Measurements from ENCODE around the gene RYR1. TPM values are rescaled to one million over a fixed set of nuclear protein-coding genes. Genes with fewer than 3 reads are reported as not detected.
"Not testable (repeated sequence)": the region's sequence is repeated elsewhere in the genome, so short reads cannot be mapped to it uniquely, and the experiment has no call there.

RYR1 gene
- total RNA-seq, 1 experiment from 2014 or later: not detected

DNA sequence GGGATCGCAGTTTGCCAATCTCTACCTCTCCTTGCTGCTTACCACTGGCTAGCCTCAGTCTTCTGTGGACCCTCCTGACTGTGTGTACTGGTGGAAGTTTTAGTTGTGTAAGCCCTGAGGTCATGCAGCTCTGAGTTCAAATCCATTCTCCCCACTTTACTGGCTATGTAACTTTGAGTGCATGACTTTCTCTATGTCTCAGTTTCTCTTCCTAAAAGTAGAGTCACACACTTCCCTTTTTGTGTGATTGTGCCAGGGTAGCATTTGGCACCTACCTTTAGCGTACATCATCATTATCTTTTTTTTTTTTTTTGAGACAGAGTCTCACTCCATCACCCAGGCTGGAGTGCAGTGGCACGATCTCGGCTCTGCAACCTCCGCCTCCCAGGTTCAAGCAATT is 113.9 kb downstream of the RYR1 start:
- H3K27me3 ChIP-seq (replicated peaks): peaks cover 9% of the 10 kb centered on the region
- DNase-seq (ENCODE audit: low read depth in 1 of 2, low spot score in 2 of 2): no peak

DNA sequence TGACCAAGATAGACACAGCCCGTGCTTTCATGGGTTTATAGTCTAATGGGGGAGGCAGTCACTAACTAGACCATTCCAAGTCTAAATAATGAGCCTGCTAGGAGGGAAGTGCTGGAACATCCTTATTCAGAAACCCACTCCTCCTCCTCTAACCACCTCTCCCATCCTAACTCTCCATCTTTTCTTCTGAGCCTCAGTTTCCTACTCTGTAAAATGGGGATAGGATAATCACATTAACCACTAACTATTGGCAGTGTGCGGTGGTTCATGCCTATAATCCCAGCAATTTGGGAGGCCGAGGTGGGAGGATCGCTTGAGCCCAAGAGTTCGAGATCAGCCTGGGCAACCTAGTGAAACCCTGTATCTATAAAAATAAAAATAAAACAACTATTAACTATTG is 115.6 kb downstream of the RYR1 start:
- peaks cover 9% of the 10 kb centered on the region for H3K27me3 ChIP-seq (replicated peaks)
- no peak for DNase-seq (ENCODE audit: low read depth in 1 of 2, low spot score in 2 of 2)

More for the DNA sequence above, 113.9 kb downstream of the RYR1 start:
- Histone ChIP-seq H3K9me3 (replicated peaks) (no peaks in the 10 kb centered on the region), H3K27ac (no peak overlapping the region), H3K36me3 (no peaks in the 10 kb centered on the region), H3K4me1 (replicated peaks) (no peaks in the 10 kb centered on the region; the same call in 1 of the 2 replicates), H3K4me3 (no peak overlapping the region)

DNA sequence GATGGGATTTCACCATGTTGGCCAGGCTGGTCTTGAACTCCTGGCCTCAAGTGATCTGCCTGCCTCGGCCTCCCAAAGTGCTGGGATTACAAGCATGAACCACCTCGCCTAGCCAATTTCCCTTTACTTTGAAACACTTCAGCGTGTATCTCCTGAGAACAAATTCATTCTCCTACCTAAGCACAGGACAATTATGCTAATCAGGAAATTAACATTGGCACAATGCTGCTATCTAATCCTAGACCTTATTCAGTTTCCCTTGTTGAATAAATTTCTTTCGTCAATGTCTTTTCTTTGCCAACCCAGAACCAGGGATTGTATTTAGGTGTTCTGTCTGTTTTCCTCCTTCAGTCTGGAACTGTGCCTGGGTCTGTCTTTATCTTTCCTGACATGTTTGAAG is 116.5 kb downstream of the RYR1 start:
- no peak overlapping the region for H3K27ac ChIP-seq
- peaks cover 15% of the 10 kb centered on the region for H3K27me3 ChIP-seq (replicated peaks)
- no peaks in the 10 kb centered on the region for H3K4me1 ChIP-seq (replicated peaks)
- H3K4me3 ChIP-seq: no peak overlapping the region
- no peak for DNase-seq (ENCODE audit: low read depth in 1 of 2, low spot score in 2 of 2)
- H3K36me3 ChIP-seq: no peaks in the 10 kb centered on the region
- H3K9me3 ChIP-seq (replicated peaks): no peaks in the 10 kb centered on the region

More for the DNA sequence above, 115.6 kb downstream of the RYR1 start:
- Histone ChIP-seq H3K27ac (no peak overlapping the region), H3K4me1 (replicated peaks) (no peaks in the 10 kb centered on the region; the same call in 1 of the 2 replicates), H3K36me3 (no peaks in the 10 kb centered on the region), H3K4me3 (no peak overlapping the region), H3K9me3 (replicated peaks) (no peaks in the 10 kb centered on the region)

DNA sequence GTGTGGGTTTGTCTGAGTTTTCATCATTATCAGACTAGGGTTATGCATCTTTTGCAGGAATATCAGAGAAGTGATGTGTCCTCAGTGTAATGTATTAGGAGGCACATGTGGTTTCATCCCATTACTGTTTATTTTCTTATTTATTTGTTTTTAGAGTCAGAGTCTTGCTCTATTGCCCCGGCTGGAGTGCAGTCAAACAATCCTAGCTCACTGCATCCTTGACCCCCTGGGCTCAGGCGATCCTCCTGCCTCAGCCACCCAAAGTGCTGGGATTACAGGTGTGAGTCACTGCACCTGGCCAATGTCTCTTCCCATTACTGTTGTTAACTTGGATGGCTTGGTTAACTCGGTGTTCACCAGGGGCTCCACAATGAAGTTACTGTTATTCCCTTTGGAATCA is 116.9 kb downstream of the RYR1 start:
- Histone ChIP-seq H3K36me3 (no peaks in the 10 kb centered on the region), H3K9me3 (replicated peaks) (no peaks in the 10 kb centered on the region), H3K4me1 (replicated peaks) (no peaks in the 10 kb centered on the region), H3K27ac (no peak overlapping the region), H3K27me3 (replicated peaks) (peaks cover 17% of the 10 kb centered on the region), H3K4me3 (no peak overlapping the region)
- DNase-seq (ENCODE audit: low read depth in 1 of 2, low spot score in 2 of 2): no peak

DNA sequence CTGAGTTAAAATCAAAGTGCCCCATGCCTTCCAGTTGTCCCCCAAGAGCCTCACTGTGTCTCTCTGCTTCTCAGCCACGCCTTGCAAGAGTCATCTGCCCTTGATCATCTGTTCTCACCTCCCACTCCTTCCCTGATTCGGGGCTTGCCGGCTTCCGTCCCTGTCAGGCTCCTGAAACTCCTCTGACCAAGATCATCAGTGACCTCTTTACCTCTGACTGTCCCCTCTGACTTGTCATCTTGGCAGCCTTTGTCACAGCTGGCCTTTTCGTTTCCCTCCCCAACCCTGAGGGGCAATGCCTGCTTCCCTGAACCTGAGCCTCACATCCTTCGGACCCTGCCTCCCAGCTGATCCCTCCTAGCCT is 117.9 kb downstream of the RYR1 start:
- DNase-seq (ENCODE audit: low read depth in 1 of 2, low spot score in 2 of 2): no peak
- peaks cover 17% of the 10 kb centered on the region for H3K27me3 ChIP-seq (replicated peaks)
- no peaks in the 10 kb centered on the region for H3K4me1 ChIP-seq (replicated peaks)
- H3K27ac ChIP-seq: no peak overlapping the region
- no peaks in the 10 kb centered on the region for H3K36me3 ChIP-seq
- H3K9me3 ChIP-seq (replicated peaks): no peaks in the 10 kb centered on the region
- H3K4me3 ChIP-seq: no peak overlapping the region

DNA sequence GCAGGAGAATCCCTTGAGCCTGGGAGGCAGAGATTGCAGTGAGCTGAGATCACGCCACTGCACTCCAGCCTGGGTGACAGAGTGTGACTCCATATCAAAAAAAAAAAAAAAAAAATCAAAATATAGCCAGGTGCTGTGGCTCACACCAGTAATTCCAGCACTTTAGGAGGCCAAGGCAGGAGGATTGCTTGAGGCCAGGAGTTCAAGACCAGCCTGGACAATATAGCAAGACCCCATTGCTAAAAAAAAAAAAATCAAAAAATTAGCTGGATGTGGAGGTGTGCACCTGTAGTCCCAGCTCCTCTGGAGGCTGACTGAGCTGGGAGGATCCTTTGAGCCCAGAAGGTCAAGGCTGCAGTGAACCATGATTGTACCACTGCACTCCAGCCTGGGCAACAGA is 119.7 kb downstream of the RYR1 start:
- not testable (repeated sequence) for H3K4me3 ChIP-seq; H3K4me1 ChIP-seq (replicated peaks)
- peaks cover 14% of the 10 kb centered on the region for H3K27me3 ChIP-seq (replicated peaks)

DNA sequence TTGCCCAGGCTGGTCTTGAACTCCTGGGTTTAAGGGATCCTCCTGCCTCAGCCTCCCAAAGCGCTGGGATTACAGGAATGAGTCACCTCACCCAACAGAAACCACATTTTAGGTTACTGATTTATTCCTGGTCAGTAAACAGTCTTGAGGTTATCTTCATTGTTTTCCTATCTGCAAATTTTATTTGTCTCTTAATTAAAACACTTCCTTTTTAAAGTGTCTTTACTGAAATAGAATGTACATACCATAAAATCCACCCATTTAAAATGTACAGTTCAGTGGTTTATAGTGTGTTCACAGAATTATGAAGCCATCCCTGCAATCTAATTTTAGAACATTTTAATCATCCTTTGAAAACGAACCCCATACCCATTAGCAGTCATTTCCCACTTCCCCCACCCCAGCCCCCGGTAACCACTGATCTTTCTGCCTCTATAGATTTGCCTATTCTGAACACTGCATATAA is 121.2 kb downstream of the RYR1 start:
- H3K4me1 ChIP-seq (replicated peaks): no peaks in the 10 kb centered on the region
- no peak overlapping the region for H3K4me3 ChIP-seq
- no peak overlapping the region for H3K27ac ChIP-seq
- peaks cover 10% of the 10 kb centered on the region for H3K27me3 ChIP-seq (replicated peaks)
- no peaks in the 10 kb centered on the region for H3K36me3 ChIP-seq
- no peak for DNase-seq (ENCODE audit: low read depth in 1 of 2, low spot score in 2 of 2)
- H3K9me3 ChIP-seq (replicated peaks): no peaks in the 10 kb centered on the region

More for the DNA sequence above, 119.7 kb downstream of the RYR1 start:
- not testable (repeated sequence) for DNase-seq (ENCODE audit: low read depth in 1 of 2, low spot score in 2 of 2); H3K9me3 ChIP-seq (replicated peaks); H3K27ac ChIP-seq; H3K36me3 ChIP-seq

DNA sequence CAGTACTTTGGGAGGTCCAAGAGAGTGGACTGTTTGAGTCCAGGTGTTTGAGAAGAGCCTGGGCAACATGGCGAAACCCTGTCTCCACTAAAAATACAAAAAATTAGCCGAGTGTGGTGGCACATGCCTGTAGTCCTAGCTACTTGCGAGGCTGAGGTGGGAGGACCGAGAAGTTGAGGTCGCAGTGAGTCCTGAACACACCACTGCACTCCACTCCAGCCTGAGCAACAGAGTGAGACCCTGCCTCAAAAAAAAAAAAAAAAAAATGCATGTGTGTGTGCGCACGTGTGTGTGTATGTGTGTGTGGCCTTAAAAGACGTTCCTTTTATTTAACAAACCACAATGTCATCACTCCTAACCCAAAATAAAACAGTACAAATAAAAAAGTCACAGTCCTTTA is 121.7 kb downstream of the RYR1 start:
- Histone ChIP-seq H3K36me3 (no peaks in the 10 kb centered on the region), H3K27me3 (replicated peaks) (peaks cover 9% of the 10 kb centered on the region), H3K4me3 (no peak overlapping the region), H3K27ac (no peak overlapping the region), H3K4me1 (replicated peaks) (no peaks in the 10 kb centered on the region), H3K9me3 (replicated peaks) (no peaks in the 10 kb centered on the region)
- DNase-seq (ENCODE audit: low read depth in 1 of 2, low spot score in 2 of 2): no peak

DNA sequence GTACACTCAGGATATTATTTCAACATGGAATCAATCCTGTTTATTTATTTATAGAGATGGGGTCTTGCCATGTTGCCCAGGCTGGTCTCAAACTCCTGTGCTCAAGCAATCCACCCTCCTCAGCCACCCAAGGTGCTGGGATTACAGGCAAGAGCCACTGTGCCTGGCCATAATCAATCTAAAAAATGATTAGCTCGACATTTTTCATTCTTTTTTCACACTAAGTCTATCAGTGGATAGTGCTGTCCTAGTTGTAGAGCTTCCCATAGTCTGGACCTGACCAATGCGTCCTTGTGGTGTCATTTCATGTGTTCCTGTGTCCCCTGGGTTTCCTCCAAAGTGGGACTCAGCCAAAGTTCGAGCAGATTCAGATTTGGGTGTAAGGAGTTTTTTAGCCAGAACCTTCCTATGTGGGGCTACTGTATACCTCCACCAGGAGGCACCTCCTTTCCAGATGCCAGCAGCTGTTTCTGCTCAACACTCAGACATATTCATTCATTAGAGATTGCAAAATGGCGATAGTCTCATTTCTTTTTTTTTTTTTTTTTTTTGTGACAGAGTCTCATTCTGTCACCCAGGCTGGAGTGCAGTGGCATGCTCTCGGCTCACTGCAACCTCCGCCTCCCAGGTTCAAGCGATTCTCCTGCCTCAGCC is 123.2 kb downstream of the RYR1 start:
- Histone ChIP-seq H3K36me3 (no peaks in the 10 kb centered on the region), H3K4me3 (no peak overlapping the region), H3K27ac (no peak overlapping the region), H3K27me3 (replicated peaks) (peaks cover 8% of the 10 kb centered on the region; the same call in 1 of the 2 replicates), H3K4me1 (replicated peaks) (no peaks in the 10 kb centered on the region), H3K9me3 (replicated peaks) (no peaks in the 10 kb centered on the region)
- no peak for DNase-seq (ENCODE audit: low read depth in 1 of 2, low spot score in 2 of 2)

DNA sequence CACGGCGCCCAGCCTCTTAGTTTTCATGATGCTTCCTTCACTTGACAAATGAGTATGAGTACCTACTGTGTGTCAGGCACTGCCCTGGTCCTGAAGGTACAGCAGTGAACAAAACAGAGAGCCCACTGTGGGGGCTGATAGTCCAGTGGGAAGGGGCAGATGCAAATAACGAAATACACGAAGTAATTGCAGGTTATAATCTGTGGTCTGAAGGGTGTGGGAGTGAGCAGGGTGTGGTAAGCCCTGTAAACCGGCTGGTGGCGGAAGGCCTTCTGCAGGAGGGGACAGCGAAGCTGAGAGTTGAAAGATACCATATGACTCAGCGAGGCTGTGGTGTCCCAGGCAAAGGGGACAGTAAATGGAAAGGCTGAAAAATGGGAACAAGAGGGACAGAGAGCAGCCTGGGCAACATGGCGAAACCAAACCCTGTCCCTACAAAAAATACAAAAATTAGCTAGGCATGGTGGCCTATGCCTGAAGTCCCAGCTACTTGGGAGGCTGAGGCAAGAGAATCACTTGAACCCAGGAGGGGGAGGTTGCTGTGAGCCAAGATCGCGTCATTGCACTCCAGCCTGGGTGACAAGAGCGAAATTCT is 123.8 kb downstream of the RYR1 start:
- H3K4me3 ChIP-seq: no peak overlapping the region
- no peaks in the 10 kb centered on the region for H3K4me1 ChIP-seq (replicated peaks)
- no peak for DNase-seq (ENCODE audit: low read depth in 1 of 2, low spot score in 2 of 2)
- H3K27ac ChIP-seq: no peak overlapping the region
- no peaks in the 10 kb centered on the region for H3K36me3 ChIP-seq
- H3K27me3 ChIP-seq (replicated peaks): peaks cover 8% of the 10 kb centered on the region; the same call in 1 of the 2 replicates
- H3K9me3 ChIP-seq (replicated peaks): no peaks in the 10 kb centered on the region

DNA sequence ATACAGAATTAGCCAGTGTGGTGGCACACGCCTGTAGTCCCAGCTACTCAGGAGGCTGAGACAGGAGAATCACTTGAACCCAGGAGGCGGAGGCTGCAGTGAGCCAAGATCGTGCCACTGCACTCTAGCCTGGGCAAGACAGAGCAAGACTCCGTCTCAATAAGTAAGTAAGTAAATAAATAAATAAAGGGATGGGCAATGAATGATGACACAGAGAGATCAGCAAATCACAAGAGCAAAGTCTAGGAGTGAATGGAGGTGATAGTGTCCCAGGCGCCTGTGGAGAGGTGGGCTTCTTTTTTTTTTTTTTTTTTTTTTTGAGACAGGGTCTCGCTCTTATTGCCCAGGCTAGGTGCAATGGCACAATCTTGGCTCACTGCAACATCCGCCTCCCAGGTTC is 125.4 kb downstream of the RYR1 start:
- not testable (repeated sequence) for DNase-seq (ENCODE audit: low read depth in 1 of 2, low spot score in 2 of 2); H3K9me3 ChIP-seq (replicated peaks); H3K36me3 ChIP-seq; H3K4me3 ChIP-seq; H3K4me1 ChIP-seq (replicated peaks); H3K27ac ChIP-seq
- peaks cover 12% of the 10 kb centered on the region for H3K27me3 ChIP-seq (replicated peaks)

DNA sequence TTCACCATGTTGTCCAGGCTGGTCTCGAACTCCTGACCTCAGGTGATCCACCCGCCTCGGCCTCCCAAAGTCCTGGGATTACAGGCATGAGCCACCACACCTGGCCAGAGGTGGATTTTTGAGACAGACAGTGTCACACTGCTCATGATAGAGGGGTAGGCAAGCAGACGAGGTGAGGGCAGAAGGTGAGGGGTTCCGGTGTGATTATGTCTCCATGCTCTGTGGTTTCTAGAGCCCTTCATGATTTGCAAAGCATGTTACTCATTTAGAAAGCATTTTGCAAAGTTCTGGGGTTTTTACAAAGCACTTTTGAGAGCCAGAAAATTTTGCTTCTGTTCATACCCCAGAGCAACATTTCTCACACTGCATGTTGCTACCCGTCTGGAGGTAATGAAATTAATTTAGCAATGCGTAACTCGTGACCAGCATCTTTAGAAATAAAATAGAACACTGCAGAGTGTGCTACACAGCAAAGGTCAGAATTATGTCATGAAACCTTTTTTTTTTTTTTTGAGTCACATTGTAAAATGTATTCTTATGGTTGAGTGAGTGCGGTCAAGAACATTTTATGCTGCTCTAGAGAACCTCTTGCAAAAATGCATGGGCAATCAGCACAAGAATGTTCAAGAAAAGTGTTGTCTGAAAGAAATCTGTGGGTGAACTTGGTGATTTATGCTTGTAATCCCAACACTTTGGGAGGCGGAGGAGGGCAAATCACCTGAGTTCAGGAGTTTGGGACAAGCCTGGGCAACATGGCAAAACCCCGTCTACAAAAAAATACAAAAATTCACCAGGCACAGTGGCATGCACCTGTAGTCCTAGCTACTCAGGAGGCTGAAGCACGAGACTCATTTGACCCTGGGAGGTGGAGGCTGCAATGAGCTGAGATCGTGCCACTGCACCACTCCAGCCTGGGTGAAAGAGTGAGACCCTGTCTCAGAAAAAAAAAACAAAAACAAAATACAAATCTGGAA is 126.2 kb downstream of the RYR1 start:
- DNase-seq (ENCODE audit: low read depth in 1 of 2, low spot score in 2 of 2): no peak
- H3K9me3 ChIP-seq (replicated peaks): no peaks in the 10 kb centered on the region
- no peak overlapping the region for H3K4me3 ChIP-seq
- no peaks in the 10 kb centered on the region for H3K4me1 ChIP-seq (replicated peaks)
- H3K27me3 ChIP-seq (replicated peaks): peaks cover 16% of the 10 kb centered on the region
- no peaks in the 10 kb centered on the region for H3K36me3 ChIP-seq
- no peak overlapping the region for H3K27ac ChIP-seq

DNA sequence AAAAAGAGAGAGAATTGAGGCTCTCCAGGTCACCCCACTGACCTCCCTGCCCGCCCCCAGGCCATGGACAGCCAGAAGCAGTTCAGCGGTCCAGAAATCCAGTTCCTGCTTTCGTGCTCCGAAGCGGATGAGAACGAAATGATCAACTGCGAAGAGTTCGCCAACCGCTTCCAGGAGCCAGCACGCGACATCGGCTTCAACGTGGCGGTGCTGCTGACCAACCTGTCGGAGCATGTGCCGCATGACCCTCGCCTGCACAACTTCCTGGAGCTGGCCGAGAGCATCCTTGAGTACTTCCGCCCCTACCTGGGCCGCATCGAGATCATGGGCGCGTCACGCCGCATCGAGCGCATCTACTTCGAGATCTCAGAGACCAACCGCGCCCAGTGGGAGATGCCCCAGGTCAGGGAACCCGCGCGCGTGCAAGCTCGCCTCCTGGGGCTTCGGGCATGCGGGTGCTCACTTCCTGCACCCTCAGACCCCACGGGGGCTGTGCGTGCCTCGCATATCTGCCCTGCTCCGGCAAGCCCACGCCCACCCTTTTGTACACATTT is 127.6 kb downstream of the RYR1 start:
- H3K27me3 ChIP-seq (replicated peaks): peaks cover 22% of the 10 kb centered on the region
- no peaks in the 10 kb centered on the region for H3K9me3 ChIP-seq (replicated peaks)
- H3K4me1 ChIP-seq (replicated peaks): no peaks in the 10 kb centered on the region
- DNase-seq (ENCODE audit: low read depth in 1 of 2, low spot score in 2 of 2): no peak
- no peak overlapping the region for H3K4me3 ChIP-seq
- H3K27ac ChIP-seq: no peak overlapping the region
- no peaks in the 10 kb centered on the region for H3K36me3 ChIP-seq
